GM18499 (cell line): ENCODE data around the gene FGD5.

Source experiments
- ATAC-seq: cut with Tn5 transposase; IDR thresholded peaks from one replicate; pipeline ENCODE4 v1.9.1; 2021; ENCODE audit warnings: moderate number of reproducible peaks; ENCODE audit not compliant: insufficient read depth, unreplicated experiment

FGD5 gene

GRCh38 chr3:14867936-14868570, 49.3 kb downstream of the FGD5 start:
- ATAC-seq = no peak

- no peak for ATAC-seq
Measured at GRCh38 chr3:14869917-14870782, 51.4 kb downstream of the FGD5 start.

- no peak for ATAC-seq
Measured at GRCh38 chr3:14870783-14871060, 52.0 kb downstream of the FGD5 start.

- ATAC-seq = no peak
Measured at GRCh38 chr3:14871456-14872200, 52.9 kb downstream of the FGD5 start.

GRCh38 chr3:14872706-14873105, 53.9 kb downstream of the FGD5 start:
- no peak for ATAC-seq

GRCh38 chr3:14874784-14875183, 56.0 kb downstream of the FGD5 start:
- ATAC-seq = no peak

GRCh38 chr3:14875411-14876175, 56.8 kb downstream of the FGD5 start:
- no peak for ATAC-seq

GRCh38 chr3:14876921-14877333, 58.2 kb downstream of the FGD5 start:
- no peak for ATAC-seq

GRCh38 chr3:14877469-14877868, 58.7 kb downstream of the FGD5 start:
- no peak for ATAC-seq

- no peak for ATAC-seq
Measured at GRCh38 chr3:14879211-14879874, 60.6 kb downstream of the FGD5 start.

- ATAC-seq = no peak
Measured at GRCh38 chr3:14880447-14881106, 61.8 kb downstream of the FGD5 start.

- no peak for ATAC-seq
Measured at GRCh38 chr3:14883226-14883625, 64.5 kb downstream of the FGD5 start.

GRCh38 chr3:14884665-14885064, 65.9 kb downstream of the FGD5 start:
- ATAC-seq = no peak

- ATAC-seq = no peak
Measured at GRCh38 chr3:14885307-14885706, 66.5 kb downstream of the FGD5 start.

- ATAC-seq = no peak
Measured at GRCh38 chr3:14886101-14886500, 67.3 kb downstream of the FGD5 start.

- no peak for ATAC-seq
Measured at GRCh38 chr3:14889205-14889604, 70.4 kb downstream of the FGD5 start.

- no peak for ATAC-seq
Measured at GRCh38 chr3:14889943-14890342, 71.2 kb downstream of the FGD5 start.

- ATAC-seq = no peak
Measured at GRCh38 chr3:14890476-14890875, 71.7 kb downstream of the FGD5 start.
